GM12878 (cell line): ENCODE measurements around the gene PTPRM. TPM values are rescaled to one million over a fixed set of nuclear protein-coding genes. Genes with fewer than 3 reads are reported as not detected.

ENCODE experiments used
- ATAC-seq: fragments of 200-7000 bp; cut with Tn5 transposase; 3 replicates; pipeline ENCODE4 v1.9.1; 2020; ENCODE audit warnings: mild to moderate bottlenecking, moderate library complexity
- BruUV-seq: library from RNA; stranded (reverse); fragments of 400-500 nt; replicated peaks from 2 replicates; lab custom pipeline; 2021; lab: Mats Ljungman, UMichigan
- CTCF ChIA-PET: fragments of 300-600 bp; sonication (Branson Sonifier 250); formaldehyde crosslinking; extraction: SDS; loops from one replicate; lab custom pipeline; 2021; ENCODE audit warnings: inconsistent platforms; lab: Yijun Ruan, JAX
- POLR2A ChIA-PET: fragments of 350-600 bp; formaldehyde crosslinking; extraction: SDS; loops from one replicate; lab custom pipeline; 2021; ENCODE audit warnings: inconsistent platforms; lab: Charles Lee
- RAD21 ChIA-PET: fragments of 300-600 bp; sonication (Branson Sonifier 250); formaldehyde crosslinking; loops from one replicate; lab custom pipeline; 2023; ENCODE audit warnings: antibody characterized with exemption; ENCODE audit not compliant: unreplicated experiment; lab: Charles Lee
- SMC1A ChIA-PET: fragments of 300-600 bp; sonication (Branson Sonifier 250); formaldehyde crosslinking; loops from one replicate; lab custom pipeline; 2023; ENCODE audit not compliant: unreplicated experiment, uncharacterized antibody; lab: Charles Lee
- DNase-seq: peaks from one replicate; pipeline ENCODE4 v3.0.0-alpha.2; 2011; ENCODE audit warnings: low read depth, low spot score
- FAIRE-seq: peaks from 3 replicates; lab custom pipeline; 2011; peaks lifted over from hg19 to GRCh38; lab: Jason Lieb, UNC
- H2AFZ ChIP-seq: 2 replicates; pipeline ENCODE4 v1.6.0; 2011; ENCODE audit warnings: low read depth, low read length, control low read depth; ENCODE audit not compliant: control insufficient read depth
- H3K27ac ChIP-seq: 2 replicates; pipeline ENCODE4 v1.5.1; 2011; ENCODE audit warnings: control low read depth; ENCODE audit not compliant: control insufficient read depth, insufficient read depth
- H3K27me3 ChIP-seq, 2 experiments: replicated peaks in 1 of 2; 2 replicates each; pipeline versions ENCODE4 v1.6.0 to v1.6.1; 2011; ENCODE audit warnings: low read length in 1 of 2; ENCODE audit not compliant: control insufficient read depth in 2 of 2, insufficient read depth in 2 of 2
- H3K36me3 ChIP-seq, 2 experiments: 2 replicates each; pipeline ENCODE4 v1.5.1; 2011; ENCODE audit warnings: low read length in 1 of 2; ENCODE audit not compliant: control insufficient read depth in 2 of 2, insufficient read depth in 2 of 2
- H3K4me1 ChIP-seq: 2 replicates; pipeline ENCODE4 v1.6.1; 2011; ENCODE audit warnings: mild to moderate bottlenecking, low read length, moderate library complexity, mixed read lengths; ENCODE audit not compliant: control insufficient read depth, insufficient read depth
- H3K4me2 ChIP-seq: 2 replicates; pipeline ENCODE4 v1.6.0; 2011; ENCODE audit warnings: control low read depth; ENCODE audit not compliant: control insufficient read depth, insufficient read depth
- H3K4me3 ChIP-seq: fragments of 200-600 bp; sonication (generic); 2 replicates; pipeline ENCODE4 v1.5.1; 2016
- H3K79me2 ChIP-seq: 2 replicates; pipeline ENCODE4 v1.6.0; 2011; ENCODE audit warnings: low read length; ENCODE audit not compliant: control insufficient read depth, insufficient read depth
- H3K9ac ChIP-seq: 2 replicates; pipeline ENCODE4 v1.8.0; 2011; ENCODE audit warnings: low read length, control low read depth, mixed read lengths; ENCODE audit not compliant: control insufficient read depth, insufficient read depth
- H3K9me3 ChIP-seq: replicated peaks from 3 replicates; pipeline ENCODE4 v1.5.1; 2011; ENCODE audit warnings: mild to moderate bottlenecking, low read length; ENCODE audit not compliant: control insufficient read depth, insufficient read depth
- H4K20me1 ChIP-seq: 2 replicates; pipeline ENCODE4 v1.6.0; 2011; ENCODE audit not compliant: control insufficient read depth, insufficient read depth
- CBX3 ChIP-seq: fragments of 200-600 bp; sonication (generic); IDR thresholded peaks from 2 replicates; pipeline ENCODE4 v1.6.1; 2016; ENCODE audit warnings: low read depth, borderline replicate concordance
- CHD2 ChIP-seq: IDR thresholded peaks from 2 replicates; pipeline ENCODE4 v1.6.1; 2011; ENCODE audit warnings: low read depth, low read length, improper control_type of control experiment, borderline replicate concordance
- HDAC6 ChIP-seq: fragments of 200-600 bp; sonication (generic); IDR thresholded peaks from one replicate; pipeline ENCODE4 v1.8.0; 2017; ENCODE audit warnings: antibody characterized with exemption; ENCODE audit not compliant: unreplicated experiment
- KAT2A ChIP-seq: conservative IDR thresholded peaks from 2 replicates; pipeline ENCODE4 v1.6.1; 2011; ENCODE audit warnings: low read depth, low read length; ENCODE audit not compliant: control insufficient read depth
- MEF2B ChIP-seq: fragments of 450-650 bp; IDR thresholded peaks from 2 replicates; pipeline ENCODE4 v1.6.1; 2018; ENCODE audit warnings: mild to moderate bottlenecking, moderate library complexity; ENCODE audit not compliant: partially characterized antibody, poor library complexity, severe bottlenecking
- MTA2 ChIP-seq: fragments of 450-650 bp; IDR thresholded peaks from 2 replicates; pipeline ENCODE4 v1.6.1; 2016; ENCODE audit warnings: low read depth, mild to moderate bottlenecking, moderate library complexity
- NFYB ChIP-seq: IDR thresholded peaks from 2 replicates; pipeline ENCODE4 v1.6.1; 2011; ENCODE audit warnings: low read depth, mild to moderate bottlenecking, low read length, improper control_type of control experiment, moderate library complexity; ENCODE audit not compliant: insufficient read depth
- NRF1 ChIP-seq: conservative IDR thresholded peaks from 2 replicates; pipeline ENCODE4 v1.6.1; 2011; ENCODE audit warnings: mild to moderate bottlenecking, low read depth, low read length, improper control_type of control experiment
- RCOR1 ChIP-seq: conservative IDR thresholded peaks from 2 replicates; pipeline ENCODE4 v1.6.1; 2012; ENCODE audit warnings: low read depth, low read length, improper control_type of control experiment
- SMAD5 ChIP-seq: IDR thresholded peaks from 2 replicates; pipeline ENCODE4 v1.6.1; 2016; ENCODE audit warnings: antibody characterized with exemption, low read depth
- SUPT20H ChIP-seq: IDR thresholded peaks from 2 replicates; pipeline ENCODE4 v1.6.1; 2011; ENCODE audit warnings: low read depth, mild to moderate bottlenecking, low read length, moderate library complexity, borderline replicate concordance; ENCODE audit not compliant: control insufficient read depth
- TCF7 ChIP-seq: IDR thresholded peaks from 2 replicates; pipeline ENCODE4 v1.6.1; 2014; ENCODE audit warnings: antibody characterized with exemption, borderline replicate concordance
- WGBS: methylation state at CpG from one replicate; pipeline ENCODE4 v1.1.6; 2016; ENCODE audit warnings: low lambda C conversion rate; ENCODE audit not compliant: insufficient replicate concordance, insufficient coverage; ENCODE audit errors: missing lambda C conversion rate; 5-methylcytosine and 5-hydroxymethylcytosine counted together
- in situ Hi-C: fragments of 300-500 bp; cut with MboI; formaldehyde crosslinking; loops from 9 replicates; pipeline ENCODE4 v1.14.3; 2018; ENCODE audit warnings: mixed read lengths
- intact Hi-C: fragments of 100-400 bp; cut with micrococcal nuclease; formaldehyde crosslinking; loops from one replicate; pipeline ENCODE4 v1.14.2; 2022; ENCODE audit not compliant: unreplicated experiment
- polyA plus RNA-seq, 11 experiments: library from polyadenylated mRNA; depleted of rRNA in 4 of 11; unstranded in 6 of 11; stranded (reverse) in 5 of 11; fragments of >200 nt; fragmentation: Nextera tagmentation in 4 of 11; fragmentation: Illumina TruSeq in 1 of 11; extraction: Ambion mirVana in 4 of 11; extraction: Trizol in 1 of 11; gene quantifications; 1 replicate in 1 of 11; 2 replicates in 10 of 11; pipeline versions ENCODE4 v1.2.1 to v1.2.3, GENCODE V29; 2011 to 2016; ENCODE audit warnings: inconsistent platforms in 2 of 11, missing spikeins in 2 of 11, low read depth in 1 of 11
- total RNA-seq, 4 experiments: library from RNA; depleted of rRNA in 3 of 4; stranded (reverse); fragments of >200 nt in 3 of 4; fragmentation: Illumina TruSeq in 1 of 4; extraction: Trizol in 1 of 4; gene quantifications; 2 replicates each; pipeline versions ENCODE4 v1.2.1 to v1.2.3, GENCODE V29; 2013 to 2021
- TF ChIP-seq, protein P1 (sequence below): fragments of 450-650 bp; IDR thresholded peaks from 2 replicates; pipeline ENCODE4 v1.6.1; 2016; ENCODE audit warnings: mild to moderate bottlenecking
- TF ChIP-seq, protein P2 (sequence below): IDR thresholded peaks from 2 replicates; pipeline ENCODE4 v1.6.1; 2011; ENCODE audit warnings: mild to moderate bottlenecking, low read depth, low read length, moderate library complexity; ENCODE audit not compliant: insufficient replicate concordance
- TF ChIP-seq, protein P3 (sequence below): IDR thresholded peaks from 2 replicates; pipeline ENCODE4 v1.6.1; 2012; ENCODE audit warnings: low read depth, low read length, improper control_type of control experiment
- TF ChIP-seq, protein P4 (sequence below): fragments of 450-650 bp; IDR thresholded peaks from 2 replicates; pipeline ENCODE4 v1.6.1; 2017; ENCODE audit warnings: mild to moderate bottlenecking

PTPRM gene
- total and polyA plus RNA-seq, 10 of the 15 experiments (the other 5 are each of a cell fraction or from before 2014, with no cell fraction given): 0.07 to 22.6 (median 0.60) TPM

DNA sequence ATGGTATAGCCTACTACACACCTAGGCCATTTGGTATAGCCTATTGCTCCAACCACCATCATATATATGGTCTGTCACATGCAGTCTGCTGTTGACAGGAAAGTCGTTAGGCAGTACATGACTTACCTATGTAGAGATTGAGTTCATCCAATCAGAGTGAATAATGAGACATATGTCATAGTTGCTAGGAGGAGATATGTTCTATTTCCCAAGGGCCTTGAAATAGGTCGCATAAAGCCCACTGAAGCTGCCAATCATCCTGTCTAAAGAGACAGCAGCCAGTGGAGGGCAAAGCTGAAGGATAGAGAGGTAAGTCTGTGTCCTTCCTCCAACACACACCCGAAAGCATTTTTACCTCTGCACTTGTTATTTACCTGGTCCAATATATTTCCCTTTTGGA is 263.4 kb downstream of the PTPRM start (continued):
- TF ChIP-seq MEF2B (peak; percentile 30), NFYB (0 out of 2 replicates have a peak, but pooled peaks have one; percentile 15)
- TF ChIP-seq, protein P1, sequence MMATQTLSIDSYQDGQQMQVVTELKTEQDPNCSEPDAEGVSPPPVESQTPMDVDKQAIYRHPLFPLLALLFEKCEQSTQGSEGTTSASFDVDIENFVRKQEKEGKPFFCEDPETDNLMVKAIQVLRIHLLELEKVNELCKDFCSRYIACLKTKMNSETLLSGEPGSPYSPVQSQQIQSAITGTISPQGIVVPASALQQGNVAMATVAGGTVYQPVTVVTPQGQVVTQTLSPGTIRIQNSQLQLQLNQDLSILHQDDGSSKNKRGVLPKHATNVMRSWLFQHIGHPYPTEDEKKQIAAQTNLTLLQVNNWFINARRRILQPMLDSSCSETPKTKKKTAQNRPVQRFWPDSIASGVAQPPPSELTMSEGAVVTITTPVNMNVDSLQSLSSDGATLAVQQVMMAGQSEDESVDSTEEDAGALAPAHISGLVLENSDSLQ: peak; percentile 85
- TF ChIP-seq, protein P2, sequence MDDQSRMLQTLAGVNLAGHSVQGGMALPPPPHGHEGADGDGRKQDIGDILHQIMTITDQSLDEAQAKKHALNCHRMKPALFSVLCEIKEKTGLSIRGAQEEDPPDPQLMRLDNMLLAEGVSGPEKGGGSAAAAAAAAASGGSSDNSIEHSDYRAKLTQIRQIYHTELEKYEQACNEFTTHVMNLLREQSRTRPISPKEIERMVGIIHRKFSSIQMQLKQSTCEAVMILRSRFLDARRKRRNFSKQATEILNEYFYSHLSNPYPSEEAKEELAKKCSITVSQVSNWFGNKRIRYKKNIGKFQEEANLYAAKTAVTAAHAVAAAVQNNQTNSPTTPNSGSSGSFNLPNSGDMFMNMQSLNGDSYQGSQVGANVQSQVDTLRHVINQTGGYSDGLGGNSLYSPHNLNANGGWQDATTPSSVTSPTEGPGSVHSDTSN: peak; percentile 55
- TF ChIP-seq, all 136 proteins: peak for 7

DNA sequence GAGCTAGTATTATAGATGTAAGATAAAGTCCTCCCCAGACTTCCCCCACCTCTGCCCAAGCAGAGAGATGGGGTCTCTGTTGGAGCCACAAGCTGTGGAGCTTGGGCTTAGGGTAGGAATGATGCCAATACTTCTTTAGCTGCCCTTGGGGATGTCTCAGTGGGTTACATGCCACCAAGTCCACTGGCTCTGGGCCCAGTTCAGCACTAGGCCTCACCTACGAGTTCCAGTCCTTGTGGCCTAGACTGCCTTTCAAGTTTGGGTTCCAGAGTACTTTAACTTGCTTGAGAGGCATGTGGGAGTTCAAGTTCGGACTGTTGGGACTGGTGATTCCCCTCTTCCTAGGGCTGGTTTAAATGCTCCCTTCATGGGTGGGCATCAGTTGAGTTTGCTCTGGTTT is 272.4 kb downstream of the PTPRM start:
- in situ Hi-C loops (no loop called here), intact Hi-C loops (no loop called here)
- ChIA-PET CTCF (no interaction called here), RAD21 (no interaction called here), POLR2A (no interaction called here), SMC1A (no interaction called here)
- H3K27me3 ChIP-seq: no peaks in the 10 kb centered on the region
- no peaks in the 10 kb centered on the region for H3K36me3 ChIP-seq
- H3K4me1 ChIP-seq: no peaks in the 10 kb centered on the region
- DNase-seq: no peak
- no peak overlapping the region for H3K27ac ChIP-seq
- no peak for FAIRE-seq
- no peaks in the 10 kb centered on the region for H4K20me1 ChIP-seq
- H3K4me2 ChIP-seq: no peak overlapping the region
- H3K4me3 ChIP-seq: no peak overlapping the region
- no peak for ATAC-seq
- no TSS peak for BruUV-seq
- no peak overlapping the region for H3K9ac ChIP-seq
- H3K79me2 ChIP-seq: no peaks in the 10 kb centered on the region
- H3K9me3 ChIP-seq: no peaks in the 10 kb centered on the region; the same call in 2 of the 3 replicates
- TF ChIP-seq NRF1: no peak
- no peak for TF ChIP-seq KAT2A
- no peak for TF ChIP-seq SUPT20H
- TF ChIP-seq, protein P3, sequence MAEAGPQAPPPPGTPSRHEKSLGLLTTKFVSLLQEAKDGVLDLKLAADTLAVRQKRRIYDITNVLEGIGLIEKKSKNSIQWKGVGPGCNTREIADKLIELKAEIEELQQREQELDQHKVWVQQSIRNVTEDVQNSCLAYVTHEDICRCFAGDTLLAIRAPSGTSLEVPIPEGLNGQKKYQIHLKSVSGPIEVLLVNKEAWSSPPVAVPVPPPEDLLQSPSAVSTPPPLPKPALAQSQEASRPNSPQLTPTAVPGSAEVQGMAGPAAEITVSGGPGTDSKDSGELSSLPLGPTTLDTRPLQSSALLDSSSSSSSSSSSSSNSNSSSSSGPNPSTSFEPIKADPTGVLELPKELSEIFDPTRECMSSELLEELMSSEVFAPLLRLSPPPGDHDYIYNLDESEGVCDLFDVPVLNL: no peak
- TF ChIP-seq CBX3: no peak
- TF ChIP-seq RCOR1: no peak
- no peak for TF ChIP-seq HDAC6
- TF ChIP-seq, protein P4, sequence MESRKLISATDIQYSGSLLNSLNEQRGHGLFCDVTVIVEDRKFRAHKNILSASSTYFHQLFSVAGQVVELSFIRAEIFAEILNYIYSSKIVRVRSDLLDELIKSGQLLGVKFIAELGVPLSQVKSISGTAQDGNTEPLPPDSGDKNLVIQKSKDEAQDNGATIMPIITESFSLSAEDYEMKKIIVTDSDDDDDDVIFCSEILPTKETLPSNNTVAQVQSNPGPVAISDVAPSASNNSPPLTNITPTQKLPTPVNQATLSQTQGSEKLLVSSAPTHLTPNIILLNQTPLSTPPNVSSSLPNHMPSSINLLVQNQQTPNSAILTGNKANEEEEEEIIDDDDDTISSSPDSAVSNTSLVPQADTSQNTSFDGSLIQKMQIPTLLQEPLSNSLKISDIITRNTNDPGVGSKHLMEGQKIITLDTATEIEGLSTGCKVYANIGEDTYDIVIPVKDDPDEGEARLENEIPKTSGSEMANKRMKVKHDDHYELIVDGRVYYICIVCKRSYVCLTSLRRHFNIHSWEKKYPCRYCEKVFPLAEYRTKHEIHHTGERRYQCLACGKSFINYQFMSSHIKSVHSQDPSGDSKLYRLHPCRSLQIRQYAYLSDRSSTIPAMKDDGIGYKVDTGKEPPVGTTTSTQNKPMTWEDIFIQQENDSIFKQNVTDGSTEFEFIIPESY: no peak
- TF ChIP-seq SMAD5: no peak
- TF ChIP-seq CHD2: no peak
- no peak for TF ChIP-seq TCF7
- no peak for TF ChIP-seq MTA2
- WGBS: 0% methylated on average over 2 of the region's 2 CpGs
- H2AFZ ChIP-seq: no peak overlapping the region
